T-helper 17 cell (primary cell): ENCODE data around the gene DMGDH. TPM values are rescaled to one million over a fixed set of nuclear protein-coding genes. Genes with fewer than 3 reads are reported as not detected.
A peak's percentile ranks its signal among the peaks of the same experiment; 100 is the strongest.

Experiments used
- ATAC-seq: fragments of 150-1000 bp; cut with Tn5 transposase; 2 replicates; pipeline ENCODE4 v1.10.0; 2021; ENCODE audit warnings: mild to moderate bottlenecking, moderate library complexity
- DNase-seq, 3 donors: peaks; one replicate each; pipeline versions ENCODE4 v3.0.0 to v3.0.0-alpha.2; 2020 to 2021
- H3K9me3 ChIP-seq: one replicate; pipeline ENCODE4 v1.7.0; 2013; ENCODE audit warnings: low read length, mild to moderate bottlenecking; ENCODE audit not compliant: control insufficient read depth, poor library complexity, severe bottlenecking
- H3K27ac Mint-ChIP-seq: one replicate; pipeline ENCODE4 v1.8.0; 2022; ENCODE audit warnings: mild to moderate bottlenecking, moderate library complexity, mixed read lengths
- H3K27me3 Mint-ChIP-seq: one replicate; pipeline ENCODE4 v1.8.0; 2022; ENCODE audit warnings: mixed read lengths
- H3K36me3 Mint-ChIP-seq: one replicate; pipeline ENCODE4 v1.8.0; 2022; ENCODE audit warnings: low read depth, mixed read lengths
- H3K4me1 Mint-ChIP-seq: one replicate; pipeline ENCODE4 v1.8.0; 2022; ENCODE audit warnings: mild to moderate bottlenecking, mixed read lengths
- H3K4me3 Mint-ChIP-seq: one replicate; pipeline ENCODE4 v1.8.0; 2022; ENCODE audit warnings: mild to moderate bottlenecking, moderate library complexity, mixed read lengths
- total RNA-seq, 4 donors: library from RNA in 2 of 4; stranded (reverse) in 2 of 4; gene quantifications; one replicate each; pipeline ENCODE4 v1.2.3 and lab custom pipeline; 2022 to 2026

The DMGDH gene
- total RNA-seq, 2 donors from 2014 or later = 1.0 to 2.2 TPM

DNA sequence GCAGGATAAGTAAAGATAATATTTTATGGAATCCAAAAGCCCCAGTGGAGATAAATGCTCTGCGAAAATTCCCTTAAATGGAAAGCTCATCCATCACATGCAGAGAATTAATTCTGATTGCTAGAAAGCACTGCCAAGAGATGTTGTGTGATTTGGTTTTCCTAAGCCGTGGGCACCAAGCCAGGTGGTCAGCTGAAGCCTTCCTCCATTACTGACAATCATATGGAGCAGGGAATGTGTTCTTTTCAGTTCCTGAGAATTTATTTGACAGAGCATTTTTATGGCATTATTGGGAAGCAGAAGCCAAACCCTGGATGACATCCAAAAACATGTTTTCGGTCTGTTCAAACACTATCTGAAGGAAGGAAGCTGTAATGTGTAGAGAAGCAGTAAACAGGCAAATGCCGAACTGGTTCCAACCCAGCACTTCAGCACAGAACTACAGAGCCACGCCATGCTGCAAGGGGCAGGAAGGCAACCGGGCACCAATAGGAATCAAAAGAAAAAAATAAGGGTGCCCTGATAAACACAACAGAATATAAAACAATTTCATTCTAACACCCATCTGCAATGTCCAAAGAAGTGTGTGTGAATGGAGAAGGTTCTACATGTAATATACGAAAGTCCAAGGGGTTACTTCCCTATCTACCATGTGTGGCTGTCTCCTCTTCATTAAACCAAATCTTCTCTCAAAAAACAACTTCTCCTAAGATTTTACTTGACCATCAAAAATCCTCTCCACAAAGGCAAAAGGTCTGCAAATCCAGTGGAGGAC lies 96.6 kb downstream of the DMGDH start:
- no peaks in the 10 kb centered on the region for H3K36me3 Mint-ChIP-seq
- DNase-seq (no peak), ATAC-seq (no peak)
- H3K9me3 ChIP-seq = no peaks in the 10 kb centered on the region
- no peaks in the 10 kb centered on the region for H3K27me3 Mint-ChIP-seq
- H3K27ac Mint-ChIP-seq = peak overlapping the region; percentile 34
- H3K4me1 Mint-ChIP-seq = peaks cover 14% of the 10 kb centered on the region
- H3K4me3 Mint-ChIP-seq = no peak overlapping the region

GRCh38 chr5:78971998-78972397 lies 97.5 kb downstream of the DMGDH start:
- H3K4me3 Mint-ChIP-seq = no peak overlapping the region
- H3K9me3 ChIP-seq = no peaks in the 10 kb centered on the region
- H3K27me3 Mint-ChIP-seq = no peaks in the 10 kb centered on the region
- H3K4me1 Mint-ChIP-seq = peaks cover 10% of the 10 kb centered on the region
- DNase-seq = no peak
- H3K27ac Mint-ChIP-seq = peak overlapping the region; percentile 34
- H3K36me3 Mint-ChIP-seq = no peaks in the 10 kb centered on the region
- ATAC-seq = no peak

GRCh38 chr5:78968781-78969180 lies 100.7 kb downstream of the DMGDH start:
- H3K9me3 ChIP-seq = no peaks in the 10 kb centered on the region
- peaks cover 2% of the 10 kb centered on the region for H3K4me1 Mint-ChIP-seq
- no peak overlapping the region for H3K27ac Mint-ChIP-seq
- DNase-seq = no peak
- H3K36me3 Mint-ChIP-seq = peaks cover 3% of the 10 kb centered on the region
- no peaks in the 10 kb centered on the region for H3K27me3 Mint-ChIP-seq
- no peak for ATAC-seq
- H3K4me3 Mint-ChIP-seq = no peak overlapping the region

DNA sequence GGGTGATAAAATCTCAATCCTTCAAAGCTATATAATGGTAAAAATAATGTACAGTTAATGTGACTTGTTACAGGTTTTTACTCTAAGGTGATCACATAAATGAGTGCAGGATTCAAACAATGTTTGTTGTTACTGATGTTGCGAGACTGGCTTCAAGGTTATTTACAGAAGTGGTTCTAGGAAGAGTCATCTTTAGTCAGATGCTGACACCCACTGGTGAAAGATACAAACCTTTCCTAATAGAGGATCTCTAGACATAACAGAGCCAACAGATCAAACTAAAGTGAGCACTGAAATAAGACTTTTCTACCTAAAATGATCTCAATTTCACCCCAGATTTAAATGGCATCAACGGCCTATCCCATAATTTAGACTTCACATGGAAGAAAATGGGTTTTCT lies 104.6 kb downstream of the DMGDH start:
- Mint-ChIP-seq H3K4me3 (no peak overlapping the region), H3K27ac (no peak overlapping the region), H3K27me3 (no peaks in the 10 kb centered on the region), H3K4me1 (peaks cover 3% of the 10 kb centered on the region), H3K36me3 (peaks cover 5% of the 10 kb centered on the region)
- H3K9me3 ChIP-seq = no peaks in the 10 kb centered on the region
- DNase-seq (no peak), ATAC-seq (no peak)

GRCh38 chr5:78961743-78962142 lies 107.7 kb downstream of the DMGDH start:
- no peaks in the 10 kb centered on the region for H3K9me3 ChIP-seq
- Mint-ChIP-seq H3K27ac (no peak overlapping the region), H3K4me1 (peaks cover 3% of the 10 kb centered on the region), H3K27me3 (no peaks in the 10 kb centered on the region), H3K4me3 (no peak overlapping the region), H3K36me3 (peaks cover 7% of the 10 kb centered on the region)
- DNase-seq = no peak
- ATAC-seq = no peak

- no peak for ATAC-seq
- Mint-ChIP-seq H3K27ac (no peak overlapping the region), H3K4me1 (peaks cover 3% of the 10 kb centered on the region), H3K4me3 (no peak overlapping the region), H3K36me3 (peaks cover 13% of the 10 kb centered on the region), H3K27me3 (no peaks in the 10 kb centered on the region)
- no peak for DNase-seq
- no peaks in the 10 kb centered on the region for H3K9me3 ChIP-seq
Measured at GRCh38 chr5:78959767-78960166, 109.7 kb downstream of the DMGDH start.

DNA sequence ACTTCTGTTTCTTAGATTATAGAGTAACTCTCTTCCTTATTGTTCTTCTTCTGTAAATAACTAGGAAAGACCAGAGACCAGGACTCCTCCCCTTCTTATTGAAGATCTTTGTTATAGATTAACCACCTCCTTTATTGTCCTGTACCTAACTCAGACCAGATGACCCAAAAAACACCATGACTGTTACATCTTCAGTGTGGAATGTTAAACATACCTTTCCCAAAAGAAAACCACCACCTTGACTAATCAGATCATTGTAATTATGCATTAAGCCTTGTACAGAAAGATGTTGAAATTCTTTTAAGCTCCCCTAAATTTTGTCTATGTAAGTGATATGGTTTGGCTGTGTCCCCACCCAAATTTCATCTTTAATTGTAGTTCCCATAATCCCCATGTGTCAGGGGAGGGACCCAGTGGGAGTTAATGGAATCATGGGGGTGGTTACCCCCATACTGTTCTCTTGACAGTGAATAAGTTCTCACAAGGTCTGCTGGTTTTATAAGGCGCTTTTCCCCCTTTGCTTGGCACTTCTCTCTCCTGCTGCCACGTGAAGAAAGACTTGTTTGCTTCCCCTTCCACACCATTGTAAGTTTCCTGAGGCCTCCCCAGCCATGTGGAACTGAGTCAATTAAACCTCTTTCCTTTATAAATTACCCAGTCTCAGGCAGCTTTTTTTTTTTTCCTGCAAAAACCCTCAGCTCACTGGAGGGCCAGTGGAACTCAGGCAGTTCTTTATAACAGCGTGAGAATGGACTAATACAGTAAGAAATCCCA lies 110.6 kb downstream of the DMGDH start:
- no peaks in the 10 kb centered on the region for H3K9me3 ChIP-seq
- Mint-ChIP-seq H3K27ac (no peak overlapping the region), H3K4me3 (no peak overlapping the region), H3K4me1 (peaks cover 3% of the 10 kb centered on the region), H3K27me3 (no peaks in the 10 kb centered on the region), H3K36me3 (peaks cover 10% of the 10 kb centered on the region)
- ATAC-seq (no peak), DNase-seq (no peak)

- no peaks in the 10 kb centered on the region for H3K9me3 ChIP-seq
- Mint-ChIP-seq H3K4me1 (peaks cover 6% of the 10 kb centered on the region), H3K36me3 (peaks cover 8% of the 10 kb centered on the region), H3K27me3 (no peaks in the 10 kb centered on the region), H3K4me3 (no peak overlapping the region), H3K27ac (no peak overlapping the region)
- ATAC-seq = no peak
- no peak for DNase-seq
Measured at GRCh38 chr5:78956901-78957300, 112.6 kb downstream of the DMGDH start.

- H3K27ac Mint-ChIP-seq = no peak overlapping the region
- no peaks in the 10 kb centered on the region for H3K9me3 ChIP-seq
- H3K36me3 Mint-ChIP-seq = peaks cover 15% of the 10 kb centered on the region
- no peaks in the 10 kb centered on the region for H3K27me3 Mint-ChIP-seq
- H3K4me1 Mint-ChIP-seq = peaks cover 3% of the 10 kb centered on the region
- DNase-seq (no peak), ATAC-seq (no peak)
- H3K4me3 Mint-ChIP-seq = no peak overlapping the region
Measured at GRCh38 chr5:78953092-78953800, 116.2 kb downstream of the DMGDH start.

Other genes with a start within 250 kb of the DMGDH start
- 1 to 10 TPM; 8.3 to 8.6 TPM for gene ARSB, start 84.4 kb downstream of the DMGDH start, total RNA-seq
- gene BHMT2, start 93 bp upstream of the DMGDH start, total RNA-seq = not detected
- gene BHMT, start 42.1 kb upstream of the DMGDH start, total RNA-seq = not detected
- 10 to 100 TPM; 60.5 to 74.3 TPM for gene JMY, start 166.5 kb upstream of the DMGDH start, total RNA-seq